ENCODE measurements around the gene AP2M1. TPM values are rescaled to one million over a fixed set of nuclear protein-coding genes. Genes with fewer than 3 reads are reported as not detected.

Gene AP2M1
- total RNA-seq, 2 experiments from 2014 or later, result 147 to 158 TPM

DNA sequence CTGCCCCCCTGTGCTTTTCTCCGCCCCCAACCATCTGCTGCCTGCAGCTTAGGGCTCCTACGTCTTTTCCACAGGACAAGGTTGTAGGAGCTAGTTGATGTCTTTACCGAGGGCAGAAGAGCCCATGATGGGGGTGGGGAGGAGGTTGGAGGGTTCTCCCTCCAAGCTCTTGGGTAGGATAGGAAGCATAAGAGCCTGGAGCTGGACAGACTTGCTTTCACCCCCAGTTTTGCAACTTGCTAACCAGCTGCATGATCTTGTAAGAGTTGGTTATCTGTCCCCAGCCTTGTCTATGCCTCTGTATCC is 12.2 kb downstream of the AP2M1 start:
- Histone ChIP-seq H3K4me1 (ENCODE audit: insufficient read depth, low read length, poor library complexity, severe bottlenecking) (peaks cover 16% of the 10 kb centered on the region), H3K36me3 (ENCODE audit: insufficient read depth, low read length) (peaks cover 73% of the 10 kb centered on the region), H3K27ac (ENCODE audit: low read depth, low read length, poor library complexity, severe bottlenecking) (no peak overlapping the region), H4K20me1 (ENCODE audit: insufficient read depth, low read length) (peaks cover 7% of the 10 kb centered on the region; the same call in 1 of the 2 replicates), H3K9me2 (ENCODE audit: insufficient read depth, low read length) (no peaks in the 10 kb centered on the region), H3K4me3 (ENCODE audit: low read depth, low read length, poor library complexity, severe bottlenecking) (peak overlapping the region; percentile 97), H3K4me2 (ENCODE audit: low read length) (peak overlapping the region; percentile 88), H3K79me2 (ENCODE audit: insufficient read depth, low read depth, low read length) (peaks cover 23% of the 10 kb centered on the region), H2AFZ (ENCODE audit: low read length) (no peak overlapping the region), H3K9me3 (ENCODE audit: low read length) (no peaks in the 10 kb centered on the region)
- no peak for TF ChIP-seq EZH2phosphoT487 (IDR thresholded peaks at IDR 0.05; ENCODE audit: borderline replicate concordance, low read depth, low read length)
- TF ChIP-seq, protein P1, sequence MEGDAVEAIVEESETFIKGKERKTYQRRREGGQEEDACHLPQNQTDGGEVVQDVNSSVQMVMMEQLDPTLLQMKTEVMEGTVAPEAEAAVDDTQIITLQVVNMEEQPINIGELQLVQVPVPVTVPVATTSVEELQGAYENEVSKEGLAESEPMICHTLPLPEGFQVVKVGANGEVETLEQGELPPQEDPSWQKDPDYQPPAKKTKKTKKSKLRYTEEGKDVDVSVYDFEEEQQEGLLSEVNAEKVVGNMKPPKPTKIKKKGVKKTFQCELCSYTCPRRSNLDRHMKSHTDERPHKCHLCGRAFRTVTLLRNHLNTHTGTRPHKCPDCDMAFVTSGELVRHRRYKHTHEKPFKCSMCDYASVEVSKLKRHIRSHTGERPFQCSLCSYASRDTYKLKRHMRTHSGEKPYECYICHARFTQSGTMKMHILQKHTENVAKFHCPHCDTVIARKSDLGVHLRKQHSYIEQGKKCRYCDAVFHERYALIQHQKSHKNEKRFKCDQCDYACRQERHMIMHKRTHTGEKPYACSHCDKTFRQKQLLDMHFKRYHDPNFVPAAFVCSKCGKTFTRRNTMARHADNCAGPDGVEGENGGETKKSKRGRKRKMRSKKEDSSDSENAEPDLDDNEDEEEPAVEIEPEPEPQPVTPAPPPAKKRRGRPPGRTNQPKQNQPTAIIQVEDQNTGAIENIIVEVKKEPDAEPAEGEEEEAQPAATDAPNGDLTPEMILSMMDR (conservative IDR thresholded peaks at IDR 0.05; ENCODE audit: low read length), result no peak
- intact Hi-C loops (cut with micrococcal nuclease; ENCODE audit: unreplicated experiment), result loop anchor here (2.0 to 5.0 kb wide), 2 partner anchors 52 to 60 kb away; partner anchors contain the start of genes ALG3, EEF1AKMT4 and EIF2B5
- BruUV-seq (replicated peaks), result TSS peak; percentile 39
- POLR2A ChIA-PET, result interaction anchor here (0.8 to 2.5 kb wide), 5 partner anchors 8 to 100 kb away, joined by 3 to 20 read pairs (median 3); partner anchors contain the start of gene DVL3
- CTCF ChIA-PET (ENCODE audit: unreplicated experiment), result interaction anchor here (0.6 kb wide), 1 partner anchor 77 kb away, joined by 5 read pairs; no protein-coding TSS in a partner anchor
- DNase-seq (ENCODE audit: low spot score), result no peak

DNA sequence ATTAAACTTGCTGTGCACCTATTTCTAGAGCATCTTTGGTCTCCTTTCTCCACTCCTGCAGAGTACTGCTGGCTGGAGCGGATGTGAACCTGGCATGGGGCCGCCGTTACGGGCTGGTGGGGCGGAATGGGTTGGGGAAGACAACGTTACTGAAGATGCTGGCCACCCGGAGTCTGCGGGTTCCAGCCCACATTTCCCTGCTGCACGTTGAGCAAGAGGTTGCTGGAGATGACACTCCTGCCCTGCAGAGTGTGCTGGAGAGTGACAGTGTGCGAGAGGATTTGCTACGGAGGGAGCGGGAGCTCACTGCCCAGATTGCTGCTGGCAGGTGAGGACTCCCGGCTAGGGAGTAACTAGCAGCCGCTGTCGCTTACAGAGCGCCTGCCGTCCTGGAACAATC is 13.4 kb downstream of the AP2M1 start:
- TF ChIP-seq, protein P1 (conservative IDR thresholded peaks at IDR 0.05; ENCODE audit: low read length), result no peak
- intact Hi-C loops (cut with micrococcal nuclease; ENCODE audit: unreplicated experiment), result loop anchor here (5.0 kb wide), 1 partner anchor 59 kb away; the partner anchor contains the start of genes ALG3 and EEF1AKMT4
- Histone ChIP-seq H3K9me2 (ENCODE audit: insufficient read depth, low read length) (no peaks in the 10 kb centered on the region), H3K27ac (ENCODE audit: low read depth, low read length, poor library complexity, severe bottlenecking) (no peak overlapping the region), H3K4me2 (ENCODE audit: low read length) (no peak overlapping the region), H3K36me3 (ENCODE audit: insufficient read depth, low read length) (peaks cover 73% of the 10 kb centered on the region), H4K20me1 (ENCODE audit: insufficient read depth, low read length) (peaks cover 7% of the 10 kb centered on the region; the same call in 1 of the 2 replicates), H3K4me1 (ENCODE audit: insufficient read depth, low read length, poor library complexity, severe bottlenecking) (peaks cover 16% of the 10 kb centered on the region), H2AFZ (ENCODE audit: low read length) (no peak overlapping the region), H3K79me2 (ENCODE audit: insufficient read depth, low read depth, low read length) (peaks cover 23% of the 10 kb centered on the region), H3K9me3 (ENCODE audit: low read length) (no peaks in the 10 kb centered on the region), H3K4me3 (ENCODE audit: low read depth, low read length, poor library complexity, severe bottlenecking) (no peak overlapping the region)
- DNase-seq (ENCODE audit: low spot score), result no peak
- no TSS peak for BruUV-seq (replicated peaks)
- ChIA-PET CTCF (ENCODE audit: unreplicated experiment) (no interaction called here), POLR2A (no interaction called here)

DNA sequence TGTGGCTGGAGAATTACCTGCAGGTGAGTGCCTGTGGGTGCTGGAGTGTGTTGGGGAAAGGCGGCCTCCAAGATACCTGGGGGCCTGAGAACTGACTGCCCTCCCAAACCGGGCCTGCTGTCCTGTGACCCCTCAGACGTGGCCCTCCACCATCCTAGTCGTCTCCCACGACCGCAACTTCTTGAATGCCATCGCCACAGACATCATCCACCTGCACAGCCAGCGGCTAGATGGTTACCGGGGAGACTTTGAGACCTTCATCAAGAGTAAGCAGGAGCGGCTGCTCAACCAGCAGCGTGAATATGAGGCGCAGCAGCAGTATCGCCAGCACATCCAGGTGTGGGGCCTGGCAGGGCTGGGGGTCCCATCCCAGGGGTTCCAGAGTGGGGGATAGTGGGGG is 14.8 kb downstream of the AP2M1 start:
- POLR2A ChIA-PET, result interaction anchor here (0.6 kb wide), 1 partner anchor 229 kb away, joined by 3 read pairs; no protein-coding TSS in a partner anchor
- DNase-seq (ENCODE audit: low spot score), result no peak
- no peaks in the 10 kb centered on the region for H3K9me2 ChIP-seq (ENCODE audit: insufficient read depth, low read length)
- intact Hi-C loops (cut with micrococcal nuclease; ENCODE audit: unreplicated experiment), result loop anchor here (5.0 kb wide), 1 partner anchor 58 kb away; the partner anchor contains the start of genes ALG3 and EEF1AKMT4
- no peak overlapping the region for H2AFZ ChIP-seq (ENCODE audit: low read length)
- H3K79me2 ChIP-seq (ENCODE audit: insufficient read depth, low read depth, low read length), result peaks cover 23% of the 10 kb centered on the region
- no peaks in the 10 kb centered on the region for H3K9me3 ChIP-seq (ENCODE audit: low read length)
- CTCF ChIA-PET (ENCODE audit: unreplicated experiment), result no interaction called here
- no TSS peak for BruUV-seq (replicated peaks)
- TF ChIP-seq, protein P1 (conservative IDR thresholded peaks at IDR 0.05; ENCODE audit: low read length), result no peak
- no peak for TF ChIP-seq EZH2phosphoT487 (IDR thresholded peaks at IDR 0.05; ENCODE audit: borderline replicate concordance, low read depth, low read length)
- no peak overlapping the region for H3K4me2 ChIP-seq (ENCODE audit: low read length)
- peaks cover 16% of the 10 kb centered on the region for H3K4me1 ChIP-seq (ENCODE audit: insufficient read depth, low read length, poor library complexity, severe bottlenecking)
- no peak overlapping the region for H3K27ac ChIP-seq (ENCODE audit: low read depth, low read length, poor library complexity, severe bottlenecking)
- H3K36me3 ChIP-seq (ENCODE audit: insufficient read depth, low read length), result peaks cover 73% of the 10 kb centered on the region
- H4K20me1 ChIP-seq (ENCODE audit: insufficient read depth, low read length), result peaks cover 7% of the 10 kb centered on the region; the same call in 1 of the 2 replicates
- no peak overlapping the region for H3K4me3 ChIP-seq (ENCODE audit: low read depth, low read length, poor library complexity, severe bottlenecking)
